IMR-90 (cell line): ENCODE results near the gene PPP1R15A. TPM values are rescaled to one million over a fixed set of nuclear protein-coding genes. Genes with fewer than 3 reads are reported as not detected.

Experiments
- polyA plus RNA-seq, 3 experiments: library from polyadenylated mRNA; depleted of rRNA; stranded (reverse); fragments of >200 nt; gene quantifications; 2 replicates each; pipeline ENCODE4 v1.2.3, GENCODE V29; 2012; ENCODE audit warnings: low replicate concordance in 1 of 3
- total RNA-seq: library from RNA; depleted of rRNA; stranded (reverse); fragments of >200 nt; gene quantifications from 2 replicates; pipeline ENCODE4 v1.2.3, GENCODE V29; 2012; rRNA removed

The PPP1R15A gene
- total and polyA plus RNA-seq, 2 of the 4 experiments (the other 2 are of a cell fraction), result 26.7 to 87.7 TPM

Other genes starting within 250 kb of the PPP1R15A start
Only the 30 nearest of the 32 such genes appear.
- 2.5 and 3.6 TPM in 2 replicates for gene DBP, start 235.0 kb upstream of the PPP1R15A start, total RNA-seq
- gene DBP, start 235.0 kb upstream of the PPP1R15A start, polyA plus RNA-seq (2012; rRNA removed), result 3.0 and 3.6 TPM in 2 replicates
- 1.3 and 1.7 TPM in 2 replicates for gene CA11, start 226.2 kb upstream of the PPP1R15A start, total RNA-seq
- 2.7 and 2.9 TPM in 2 replicates for gene CA11, start 226.2 kb upstream of the PPP1R15A start, polyA plus RNA-seq (2012; rRNA removed)
- gene NTN5, start 199.4 kb upstream of the PPP1R15A start, total RNA-seq, result not detected in 2 replicates
- 0.11 and 0.19 TPM in 2 replicates for gene NTN5, start 199.4 kb upstream of the PPP1R15A start, polyA plus RNA-seq (2012; rRNA removed)
- not detected in 2 replicates for gene FUT2, start 176.4 kb upstream of the PPP1R15A start, total RNA-seq
- not detected in 2 replicates for gene FUT2, start 176.4 kb upstream of the PPP1R15A start, polyA plus RNA-seq (2012; rRNA removed)
- gene MAMSTR, start 152.7 kb upstream of the PPP1R15A start, total RNA-seq, result 0.18 and 0.28 TPM in 2 replicates
- 1.9 and 2.7 TPM in 2 replicates for gene MAMSTR, start 152.7 kb upstream of the PPP1R15A start, polyA plus RNA-seq (2012; rRNA removed)
- gene RASIP1, start 131.8 kb upstream of the PPP1R15A start, total RNA-seq, result under 0.01 and 0.18 TPM in 2 replicates
- 0.51 and 0.67 TPM in 2 replicates for gene RASIP1, start 131.8 kb upstream of the PPP1R15A start, polyA plus RNA-seq (2012; rRNA removed)
- not detected in 2 replicates for gene IZUMO1, start 125.5 kb upstream of the PPP1R15A start, total RNA-seq
- gene IZUMO1, start 125.5 kb upstream of the PPP1R15A start, polyA plus RNA-seq (2012; rRNA removed), result not detected in 2 replicates
- under 0.01 and 0.18 TPM in 2 replicates for gene FUT1, start 119.8 kb upstream of the PPP1R15A start, total RNA-seq
- 0.03 and 0.09 TPM in 2 replicates for gene FUT1, start 119.8 kb upstream of the PPP1R15A start, polyA plus RNA-seq (2012; rRNA removed)
- not detected in 2 replicates for gene FGF21, start 116.9 kb upstream of the PPP1R15A start, total RNA-seq
- gene FGF21, start 116.9 kb upstream of the PPP1R15A start, polyA plus RNA-seq (2012; rRNA removed), result not detected in 2 replicates
- 20.1 and 21.7 TPM in 2 replicates for gene BCAT2, start 61.4 kb upstream of the PPP1R15A start, total RNA-seq
- gene BCAT2, start 61.4 kb upstream of the PPP1R15A start, polyA plus RNA-seq (2012; rRNA removed), result 42.2 and 45.3 TPM in 2 replicates
- gene HSD17B14, start 35.9 kb upstream of the PPP1R15A start, total RNA-seq, result 0.54 and 0.56 TPM in 2 replicates
- gene HSD17B14, start 35.9 kb upstream of the PPP1R15A start, polyA plus RNA-seq (2012; rRNA removed), result 4.5 and 5.6 TPM in 2 replicates
- gene PLEKHA4, start 3.8 kb upstream of the PPP1R15A start, total RNA-seq, result 4.2 and 4.5 TPM in 2 replicates
- gene PLEKHA4, start 3.8 kb upstream of the PPP1R15A start, polyA plus RNA-seq (2012; rRNA removed), result 14.4 and 17.2 TPM in 2 replicates
- under 0.01 TPM in 1 of 2 replicates, not detected in the other for gene TULP2, start 26.3 kb downstream of the PPP1R15A start, total RNA-seq
- 0.20 and 0.26 TPM in 2 replicates for gene TULP2, start 26.3 kb downstream of the PPP1R15A start, polyA plus RNA-seq (2012; rRNA removed)
- gene NUCB1, start 27.9 kb downstream of the PPP1R15A start, total RNA-seq, result 37.3 and 39.2 TPM in 2 replicates
- 253 and 261 TPM in 2 replicates for gene NUCB1, start 27.9 kb downstream of the PPP1R15A start, polyA plus RNA-seq (2012; rRNA removed)
- gene DHDH, start 61.3 kb downstream of the PPP1R15A start, total RNA-seq, result 0.28 and 0.36 TPM in 2 replicates
- gene DHDH, start 61.3 kb downstream of the PPP1R15A start, polyA plus RNA-seq (2012; rRNA removed), result 0.33 and 0.53 TPM in 2 replicates
- gene BAX, start 82.5 kb downstream of the PPP1R15A start, total RNA-seq, result 23.3 and 26.1 TPM in 2 replicates
- 169 and 181 TPM in 2 replicates for gene BAX, start 82.5 kb downstream of the PPP1R15A start, polyA plus RNA-seq (2012; rRNA removed)
- gene FTL, start 92.9 kb downstream of the PPP1R15A start, total RNA-seq, result 913 and 1,057 TPM in 2 replicates
- 2,766 and 2,944 TPM in 2 replicates for gene FTL, start 92.9 kb downstream of the PPP1R15A start, polyA plus RNA-seq (2012; rRNA removed)
- gene GYS1, start 120.9 kb downstream of the PPP1R15A start, total RNA-seq, result 36.1 and 38.7 TPM in 2 replicates
- gene GYS1, start 120.9 kb downstream of the PPP1R15A start, polyA plus RNA-seq (2012; rRNA removed), result 72.2 and 74.8 TPM in 2 replicates
- gene RUVBL2, start 121.5 kb downstream of the PPP1R15A start, total RNA-seq, result 354 and 391 TPM in 2 replicates
- gene RUVBL2, start 121.5 kb downstream of the PPP1R15A start, polyA plus RNA-seq (2012; rRNA removed), result 196 and 225 TPM in 2 replicates
- not detected in 2 replicates for gene LHB, start 144.7 kb downstream of the PPP1R15A start, total RNA-seq
- not detected in 2 replicates for gene LHB, start 144.7 kb downstream of the PPP1R15A start, polyA plus RNA-seq (2012; rRNA removed)
- not detected in 2 replicates for gene CGB3, start 151.9 kb downstream of the PPP1R15A start, total RNA-seq
- gene CGB3, start 151.9 kb downstream of the PPP1R15A start, polyA plus RNA-seq (2012; rRNA removed), result not detected in 2 replicates
- gene CGB2, start 159.5 kb downstream of the PPP1R15A start, total RNA-seq, result not detected in 2 replicates
- gene CGB2, start 159.5 kb downstream of the PPP1R15A start, polyA plus RNA-seq (2012; rRNA removed), result not detected in 2 replicates
- gene CGB1, start 164.5 kb downstream of the PPP1R15A start, total RNA-seq, result not detected in 2 replicates
- gene CGB1, start 164.5 kb downstream of the PPP1R15A start, polyA plus RNA-seq (2012; rRNA removed), result not detected in 2 replicates
- not detected in 2 replicates for gene CGB5, start 171.4 kb downstream of the PPP1R15A start, total RNA-seq
- not detected in 2 replicates for gene CGB5, start 171.4 kb downstream of the PPP1R15A start, polyA plus RNA-seq (2012; rRNA removed)
- not detected in 2 replicates for gene CGB8, start 176.7 kb downstream of the PPP1R15A start, total RNA-seq
- 0.47 and 0.48 TPM in 2 replicates for gene CGB8, start 176.7 kb downstream of the PPP1R15A start, polyA plus RNA-seq (2012; rRNA removed)
- gene CGB7, start 185.3 kb downstream of the PPP1R15A start, total RNA-seq, result not detected in 2 replicates
- gene CGB7, start 185.3 kb downstream of the PPP1R15A start, polyA plus RNA-seq (2012; rRNA removed), result 1.7 and 1.9 TPM in 2 replicates
- 0.18 TPM in 1 of 2 replicates, not detected in the other for gene NTF4, start 192.4 kb downstream of the PPP1R15A start, total RNA-seq
- gene NTF4, start 192.4 kb downstream of the PPP1R15A start, polyA plus RNA-seq (2012; rRNA removed), result 0.09 and 0.11 TPM in 2 replicates
- gene KCNA7, start 200.3 kb downstream of the PPP1R15A start, total RNA-seq, result not detected in 2 replicates
- gene KCNA7, start 200.3 kb downstream of the PPP1R15A start, polyA plus RNA-seq (2012; rRNA removed), result 0.02 TPM in 1 of 2 replicates, not detected in the other
- gene SNRNP70, start 213.0 kb downstream of the PPP1R15A start, total RNA-seq, result 72.8 and 81.4 TPM in 2 replicates
- 200 and 344 TPM in 2 replicates for gene SNRNP70, start 213.0 kb downstream of the PPP1R15A start, polyA plus RNA-seq (2012; rRNA removed)
- 2.8 and 3.8 TPM in 2 replicates for gene LIN7B, start 241.9 kb downstream of the PPP1R15A start, total RNA-seq
- gene LIN7B, start 241.9 kb downstream of the PPP1R15A start, polyA plus RNA-seq (2012; rRNA removed), result 8.0 and 9.9 TPM in 2 replicates